B cell (primary cell): ENCODE measurements around the gene DTX3. TPM values are rescaled to one million over a fixed set of nuclear protein-coding genes. Genes with fewer than 3 reads are reported as not detected.

Experiments used
- ATAC-seq: fragments of 200-7000 bp; cut with Tn5 transposase; one replicate; pipeline ENCODE4 v1.10.0; 2021; ENCODE audit warnings: low read depth, mild to moderate bottlenecking, moderate number of reproducible peaks, moderate library complexity
- CTCF ChIA-PET: fragments of 350-600 bp; sonication (Branson Sonifier 250); formaldehyde crosslinking; loops from one replicate; lab custom pipeline; 2021; ENCODE audit warnings: antibody characterized with exemption, inconsistent platforms; lab: Charles Lee
- POLR2A ChIA-PET: fragments of 350-600 bp; sonication (Branson Sonifier 250); formaldehyde crosslinking; loops from one replicate; lab custom pipeline; 2021; ENCODE audit warnings: antibody characterized with exemption; lab: Charles Lee
- DNase-seq: peaks from one replicate; pipeline ENCODE4 v3.0.0; 2013
- H2AFZ ChIP-seq: 2 replicates; pipeline ENCODE4 v1.6.1; 2012; ENCODE audit warnings: mild to moderate bottlenecking, low read depth, low read length; ENCODE audit not compliant: insufficient read depth, poor library complexity, severe bottlenecking
- H3K27ac ChIP-seq, 2 donors: 1 replicate in 1 of 2; 2 replicates in 1 of 2; pipeline ENCODE4 v1.5.1; 2012 to 2013; ENCODE audit warnings: low read length in 2 of 2, mild to moderate bottlenecking in 2 of 2, moderate library complexity in 1 of 2
- H3K27me3 ChIP-seq, 4 experiments: fragments of 200-600 bp in 1 of 4; sonication (generic) in 1 of 4; replicated peaks in 1 of 4; 1 replicate in 2 of 4; 2 replicates in 2 of 4; pipeline versions ENCODE4 v1.6.1 to v1.7.0; 2013 to 2016; ENCODE audit warnings: low read length in 3 of 4, mild to moderate bottlenecking in 2 of 4, mixed read lengths in 1 of 4, moderate library complexity in 1 of 4; ENCODE audit not compliant: insufficient read depth in 4 of 4, control insufficient read depth in 3 of 4; ENCODE audit errors: control extremely low read depth in 1 of 4
- H3K36me3 ChIP-seq, 2 experiments: replicated peaks in 1 of 2; 1 replicate in 1 of 2; 2 replicates in 1 of 2; pipeline versions ENCODE4 v1.6.1 to v1.7.1; 2013; ENCODE audit warnings: low read length in 1 of 2; ENCODE audit not compliant: insufficient read depth in 2 of 2, control insufficient read depth in 1 of 2; ENCODE audit errors: control extremely low read depth in 1 of 2, extremely low read depth in 1 of 2
- H3K4me1 ChIP-seq, 2 donors: fragments of 200-600 bp in 1 of 2; sonication (generic) in 1 of 2; 1 replicate in 1 of 2; 2 replicates in 1 of 2; pipeline versions ENCODE4 v1.5.1 to v1.6.1; 2013 to 2017; ENCODE audit warnings: low read length in 2 of 2; ENCODE audit not compliant: control insufficient read depth in 2 of 2, insufficient read depth in 2 of 2
- H3K4me2 ChIP-seq: replicated peaks from 2 replicates; pipeline ENCODE3; 2012; ENCODE audit warnings: mild to moderate bottlenecking, low read depth, low read length; ENCODE audit not compliant: poor library complexity, severe bottlenecking
- H3K4me3 ChIP-seq, 5 experiments: fragments of 200-600 bp in 1 of 5; sonication (generic) in 1 of 5; 1 replicate in 3 of 5; 2 replicates in 2 of 5; pipeline versions ENCODE4 v1.5.1 to v1.7.0; 2011 to 2016; ENCODE audit warnings: low read length in 4 of 5, mild to moderate bottlenecking in 4 of 5, low read depth in 2 of 5, control low read depth in 1 of 5, moderate library complexity in 1 of 5; ENCODE audit not compliant: insufficient read depth in 1 of 5; ENCODE audit errors: control extremely low read depth in 1 of 5, extremely low read depth in 1 of 5
- H3K79me2 ChIP-seq: fragments of 200-600 bp; sonication (generic); one replicate; pipeline ENCODE4 v1.6.0; 2016; ENCODE audit warnings: low read length; ENCODE audit not compliant: control insufficient read depth, insufficient read depth
- H3K9ac ChIP-seq: fragments of 200-600 bp; sonication (generic); 2 replicates; pipeline ENCODE4 v1.6.1; 2017; ENCODE audit warnings: mild to moderate bottlenecking, low read length, moderate library complexity
- H3K9me3 ChIP-seq, 3 donors: one replicate each; pipeline versions ENCODE4 v1.6.1 to v1.7.1; 2013; ENCODE audit warnings: low read length in 2 of 3; ENCODE audit not compliant: control insufficient read depth in 2 of 3, insufficient read depth in 1 of 3; ENCODE audit errors: control extremely low read depth in 1 of 3
- H4K20me1 ChIP-seq: 2 replicates; pipeline ENCODE4 v1.6.0; 2012; ENCODE audit warnings: mild to moderate bottlenecking, low read length; ENCODE audit not compliant: insufficient read depth, control insufficient read depth, poor library complexity, severe bottlenecking
- H3K27ac Mint-ChIP-seq: one replicate; pipeline ENCODE4 v1.8.0; 2021; ENCODE audit warnings: mixed read lengths
- H3K27me3 Mint-ChIP-seq: one replicate; pipeline ENCODE4 v1.8.0; 2021; ENCODE audit warnings: mixed read lengths
- H3K4me1 Mint-ChIP-seq: one replicate; pipeline ENCODE4 v1.8.0; 2021; ENCODE audit warnings: mixed read lengths
- H3K4me3 Mint-ChIP-seq: one replicate; pipeline ENCODE4 v1.8.0; 2021; ENCODE audit warnings: mixed read lengths
- H3K9me3 Mint-ChIP-seq: one replicate; pipeline ENCODE4 v1.8.0; 2022; ENCODE audit warnings: mixed read lengths; ENCODE audit not compliant: insufficient read depth
- CTCF ChIP-seq: fragments of 200-600 bp; IDR thresholded peaks from one replicate; pipeline ENCODE4 v1.8.0; 2022; ENCODE audit warnings: antibody characterized with exemption, mild to moderate bottlenecking
- EZH2 ChIP-seq: IDR thresholded peaks from 2 replicates; pipeline ENCODE4 v1.6.1; 2012; ENCODE audit warnings: borderline replicate concordance, low read depth, mild to moderate bottlenecking, moderate library complexity, low read length; ENCODE audit not compliant: insufficient read depth, poor library complexity, severe bottlenecking
- WGBS: methylation state at CpG from one replicate; pipeline ENCODE4 v1.1.5; 2013; ENCODE audit warnings: missing lambda C conversion rate; ENCODE audit not compliant: insufficient coverage; 5-methylcytosine and 5-hydroxymethylcytosine counted together
- intact Hi-C: fragments of 100-400 bp; cut with micrococcal nuclease; formaldehyde crosslinking; loops from one replicate; pipeline ENCODE4 v1.10.0; 2022
- polyA plus RNA-seq: library from polyadenylated mRNA; depleted of rRNA; stranded (reverse); fragments of >200 nt; gene quantifications from 2 replicates; pipeline ENCODE4 v1.2.3, GENCODE V29; 2012
- total RNA-seq, 2 donors: library from RNA; stranded (reverse); fragments of 120-200 nt in 1 of 2; gene quantifications; 1 replicate in 1 of 2; 2 replicates in 1 of 2; pipeline versions ENCODE4 v1.2.3 to v1.2.4, GENCODE V29; 2013 to 2022

DTX3 gene
- total and polyA plus RNA-seq, 2 donors (not counting 1 experiment from before 2014, with no cell fraction given): 3.5 to 7.3 TPM

GRCh38 chr12:57609101-57609780, 4.6 kb downstream of the DTX3 start:
- Mint-ChIP-seq H3K4me3 (no peak overlapping the region), H3K27ac (no peak overlapping the region), H3K4me1 (peaks cover 45% of the 10 kb centered on the region), H3K27me3 (peaks cover 45% of the 10 kb centered on the region), H3K9me3 (no peaks in the 10 kb centered on the region)
- WGBS: 97% methylated on average over 11 of the region's 19 CpGs
- ChIA-PET POLR2A (no interaction called here), CTCF (interaction anchor here (1.0 to 12.6 kb wide), 2 partner anchors 16 to 26 kb away, joined by 3 to 97 read pairs; no protein-coding TSS in a partner anchor)
- no peak for DNase-seq
- no peak for ATAC-seq
- Histone ChIP-seq H3K27ac (no peak overlapping the region), H3K9me3 (peaks cover 0 to 16% (median 0%) of the 10 kb centered on the region in 3 donors), H3K4me1 (peaks cover 49% of the 10 kb centered on the region in 2 donors), H3K4me2 (no peak overlapping the region), H3K4me3 (no peak overlapping the region), H3K36me3 (no peaks in the 10 kb centered on the region), H3K27me3 (peaks cover 0 to 76% (median 36%) of the 10 kb centered on the region in 4 experiments), H3K9ac (no peak overlapping the region), H4K20me1 (peaks cover 4% of the 10 kb centered on the region), H2AFZ (no peak overlapping the region), H3K79me2 (no peaks in the 10 kb centered on the region)
- TF ChIP-seq CTCF (no peak), EZH2 (no peak)
- intact Hi-C loops: no loop called here
